Neural progenitor cell (in vitro differentiated cells): ENCODE data around the gene C2orf78. TPM values are rescaled to one million over a fixed set of nuclear protein-coding genes. Genes with fewer than 3 reads are reported as not detected.

Experiments
- DNase-seq: peaks from one replicate; pipeline ENCODE4 v3.0.0-alpha.2; 2016; ENCODE audit warnings: low spot score
- H2AFZ ChIP-seq: fragments of 200-600 bp; sonication (generic); replicated peaks from 2 replicates; pipeline ENCODE4 v1.6.1; 2016; ENCODE audit warnings: antibody characterized with exemption
- H3F3A ChIP-seq: fragments of 200-600 bp; sonication (generic); 2 replicates; pipeline ENCODE4 v1.6.1; 2016; ENCODE audit warnings: antibody characterized with exemption, low read depth
- H3K27ac ChIP-seq: fragments of 200-600 bp; sonication (generic); 2 replicates; pipeline ENCODE4 v1.5.1; 2016; ENCODE audit warnings: mild to moderate bottlenecking
- H3K27me3 ChIP-seq: fragments of 200-600 bp; sonication (generic); 2 replicates; pipeline ENCODE4 v1.6.1; 2016; ENCODE audit warnings: mild to moderate bottlenecking, moderate library complexity
- H3K36me3 ChIP-seq: fragments of 200-600 bp; sonication (generic); 2 replicates; pipeline ENCODE4 v1.5.1; 2016
- H3K4me1 ChIP-seq: fragments of 200-600 bp; sonication (generic); 2 replicates; pipeline ENCODE4 v1.6.1; 2016; ENCODE audit warnings: mixed run types
- H3K4me2 ChIP-seq: fragments of 200-600 bp; sonication (generic); 2 replicates; pipeline ENCODE4 v1.6.1; 2016
- H3K4me3 ChIP-seq: fragments of 200-600 bp; sonication (generic); 2 replicates; pipeline ENCODE4 v1.5.1; 2016
- H3K79me2 ChIP-seq: fragments of 200-600 bp; sonication (generic); 2 replicates; pipeline ENCODE4 v1.6.1; 2016; ENCODE audit warnings: low read depth
- H3K9ac ChIP-seq: fragments of 200-600 bp; sonication (generic); 2 replicates; pipeline ENCODE4 v1.6.1; 2016
- H3K9me3 ChIP-seq: fragments of 200-600 bp; sonication (generic); 2 replicates; pipeline ENCODE4 v1.5.1; 2016; ENCODE audit warnings: low read depth
- H4K20me1 ChIP-seq: fragments of 200-600 bp; sonication (generic); 2 replicates; pipeline ENCODE4 v1.6.1; 2016; ENCODE audit warnings: low read depth
- H3K27ac Mint-ChIP-seq: 3 replicates; pipeline ENCODE4 v1.8.0; 2021; ENCODE audit warnings: mixed read lengths
- H3K27me3 Mint-ChIP-seq: 2 replicates; pipeline ENCODE4 v1.8.0; 2022; ENCODE audit warnings: low read depth, mild to moderate bottlenecking, inconsistent platforms, moderate library complexity, mixed read lengths; ENCODE audit not compliant: insufficient read depth
- H3K36me3 Mint-ChIP-seq: 3 replicates; pipeline ENCODE4 v1.8.0; 2021; ENCODE audit warnings: mixed read lengths
- H3K4me1 Mint-ChIP-seq: 3 replicates; pipeline ENCODE4 v1.8.0; 2021; ENCODE audit warnings: mixed read lengths
- H3K4me3 Mint-ChIP-seq: 3 replicates; pipeline ENCODE4 v1.8.0; 2021; ENCODE audit warnings: mild to moderate bottlenecking, moderate library complexity, mixed read lengths
- H3K9me3 Mint-ChIP-seq: 3 replicates; pipeline ENCODE4 v1.8.0; 2020; ENCODE audit warnings: mixed read lengths
- CTCF ChIP-seq: fragments of 200-600 bp; sonication (generic); IDR thresholded peaks from 2 replicates; pipeline ENCODE4 v1.5.1; 2017; ENCODE audit warnings: antibody characterized with exemption, mild to moderate bottlenecking
- EZH2 ChIP-seq: fragments of 200-600 bp; sonication (generic); IDR thresholded peaks from 2 replicates; pipeline ENCODE4 v1.6.1; 2017; ENCODE audit warnings: antibody characterized with exemption, mild to moderate bottlenecking, moderate library complexity
- EZH2phosphoT487 ChIP-seq: fragments of 200-600 bp; sonication (generic); IDR thresholded peaks from 2 replicates; pipeline ENCODE4 v1.6.1; 2017; ENCODE audit warnings: antibody characterized with exemption
- total RNA-seq: library from RNA; depleted of rRNA; stranded (reverse); fragments of >200 nt; gene quantifications from 2 replicates; pipeline ENCODE4 v1.2.3, GENCODE V29; 2015; ENCODE audit warnings: low replicate concordance

The C2orf78 gene
- total RNA-seq, 1 donor from 2014 or later: 0.21 TPM

- H3K4me1 Mint-ChIP-seq: no peaks in the 10 kb centered on the region
- Histone ChIP-seq H3K4me1 (no peaks in the 10 kb centered on the region), H3K36me3 (peaks cover 6% of the 10 kb centered on the region), H3K4me3 (no peak overlapping the region), H3K4me2 (no peak overlapping the region), H4K20me1 (no peaks in the 10 kb centered on the region), H3K9ac (no peak overlapping the region), H3K9me3 (no peaks in the 10 kb centered on the region), H2AFZ (no peak overlapping the region), H3K79me2 (no peaks in the 10 kb centered on the region), H3K27me3 (no peaks in the 10 kb centered on the region), H3F3A (no peaks in the 10 kb centered on the region), H3K27ac (no peak overlapping the region)
- H3K27ac Mint-ChIP-seq: no peak overlapping the region
- H3K27me3 Mint-ChIP-seq: peaks cover 2% of the 10 kb centered on the region
- no peak for DNase-seq
- H3K9me3 Mint-ChIP-seq: no peaks in the 10 kb centered on the region
- peaks cover 23% of the 10 kb centered on the region for H3K36me3 Mint-ChIP-seq
- no peak overlapping the region for H3K4me3 Mint-ChIP-seq
- TF ChIP-seq EZH2 (no peak), CTCF (no peak), EZH2phosphoT487 (no peak)
Observed at GRCh38 chr2:73850009-73850408, 66.0 kb downstream of the C2orf78 start.

GRCh38 chr2:73851274-73851673 is 67.3 kb downstream of the C2orf78 start:
- no peak overlapping the region for H2AFZ ChIP-seq
- no peak overlapping the region for H3K27ac Mint-ChIP-seq
- H3K4me2 ChIP-seq: no peak overlapping the region
- no peaks in the 10 kb centered on the region for H3K27me3 ChIP-seq
- peaks cover 6% of the 10 kb centered on the region for H3K36me3 ChIP-seq
- no peak overlapping the region for H3K4me3 ChIP-seq
- no peaks in the 10 kb centered on the region for H4K20me1 ChIP-seq
- no peaks in the 10 kb centered on the region for H3K9me3 ChIP-seq
- no peak overlapping the region for H3K4me3 Mint-ChIP-seq
- no peaks in the 10 kb centered on the region for H3F3A ChIP-seq
- no peaks in the 10 kb centered on the region for H3K4me1 ChIP-seq
- H3K79me2 ChIP-seq: no peaks in the 10 kb centered on the region
- H3K9ac ChIP-seq: no peak overlapping the region
- DNase-seq: no peak
- no peaks in the 10 kb centered on the region for H3K4me1 Mint-ChIP-seq
- TF ChIP-seq CTCF (peak; percentile 38), EZH2 (no peak), EZH2phosphoT487 (no peak)
- H3K9me3 Mint-ChIP-seq: no peaks in the 10 kb centered on the region
- peaks cover 29% of the 10 kb centered on the region for H3K36me3 Mint-ChIP-seq
- no peak overlapping the region for H3K27ac ChIP-seq
- H3K27me3 Mint-ChIP-seq: peaks cover 2% of the 10 kb centered on the region

GRCh38 chr2:73852020-73852419 is 68.0 kb downstream of the C2orf78 start:
- Histone ChIP-seq H3K27me3 (no peaks in the 10 kb centered on the region), H3K4me1 (no peaks in the 10 kb centered on the region), H3F3A (no peaks in the 10 kb centered on the region), H3K4me3 (no peak overlapping the region), H2AFZ (no peak overlapping the region), H3K27ac (no peak overlapping the region), H3K79me2 (no peaks in the 10 kb centered on the region), H3K9me3 (no peaks in the 10 kb centered on the region), H3K36me3 (peaks cover 6% of the 10 kb centered on the region), H4K20me1 (no peaks in the 10 kb centered on the region), H3K9ac (no peak overlapping the region), H3K4me2 (no peak overlapping the region)
- DNase-seq: no peak
- H3K9me3 Mint-ChIP-seq: no peaks in the 10 kb centered on the region
- no peak overlapping the region for H3K27ac Mint-ChIP-seq
- no peak overlapping the region for H3K4me3 Mint-ChIP-seq
- peaks cover 2% of the 10 kb centered on the region for H3K27me3 Mint-ChIP-seq
- TF ChIP-seq CTCF (no peak), EZH2phosphoT487 (no peak), EZH2 (no peak)
- no peaks in the 10 kb centered on the region for H3K4me1 Mint-ChIP-seq
- H3K36me3 Mint-ChIP-seq: peaks cover 32% of the 10 kb centered on the region
